Superior temporal gyrus (tissue), 1 donor: ENCODE data around the gene KCP.

ENCODE experiments used
- DNase-seq: peaks from one replicate; pipeline ENCODE4 v3.0.0-alpha.2; 2016; ENCODE audit errors: extremely low spot score

KCP gene

DNA sequence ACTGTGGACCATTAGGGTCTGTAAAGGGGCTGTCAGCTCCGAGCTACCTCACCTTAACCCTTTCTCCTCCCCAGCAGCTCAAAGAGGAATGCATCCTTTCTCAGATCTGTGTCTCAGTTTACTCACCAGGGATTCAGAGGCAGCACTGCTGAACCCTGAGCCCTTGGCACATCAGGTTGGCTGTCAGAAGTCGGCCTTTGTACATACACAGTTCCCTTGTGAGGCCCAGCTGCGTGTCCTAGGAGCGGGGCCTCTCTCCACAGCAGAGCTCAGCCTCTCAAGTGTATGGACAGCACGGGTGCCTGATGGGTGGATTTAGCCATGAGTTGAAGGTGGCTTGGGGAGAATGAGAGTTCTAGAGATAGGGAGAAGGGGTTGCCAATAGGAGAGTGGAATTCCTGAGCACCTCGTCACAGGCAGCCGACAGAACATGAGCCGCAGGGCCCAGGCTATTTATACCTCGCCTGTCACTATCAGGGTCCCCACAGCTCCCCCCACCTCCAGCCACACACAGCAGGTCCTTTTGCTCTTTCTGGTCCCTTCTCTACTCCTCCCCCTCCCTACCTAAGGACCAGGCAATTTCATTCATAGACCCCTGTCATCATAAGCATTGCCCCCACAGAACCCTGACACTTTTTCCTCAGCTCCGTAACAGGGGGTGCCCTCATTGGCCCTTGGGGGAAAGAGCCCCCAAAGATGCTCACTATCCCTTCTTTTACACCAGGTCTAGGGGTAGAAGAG is 82.4 kb downstream of the KCP start:
- no peak for DNase-seq

DNA sequence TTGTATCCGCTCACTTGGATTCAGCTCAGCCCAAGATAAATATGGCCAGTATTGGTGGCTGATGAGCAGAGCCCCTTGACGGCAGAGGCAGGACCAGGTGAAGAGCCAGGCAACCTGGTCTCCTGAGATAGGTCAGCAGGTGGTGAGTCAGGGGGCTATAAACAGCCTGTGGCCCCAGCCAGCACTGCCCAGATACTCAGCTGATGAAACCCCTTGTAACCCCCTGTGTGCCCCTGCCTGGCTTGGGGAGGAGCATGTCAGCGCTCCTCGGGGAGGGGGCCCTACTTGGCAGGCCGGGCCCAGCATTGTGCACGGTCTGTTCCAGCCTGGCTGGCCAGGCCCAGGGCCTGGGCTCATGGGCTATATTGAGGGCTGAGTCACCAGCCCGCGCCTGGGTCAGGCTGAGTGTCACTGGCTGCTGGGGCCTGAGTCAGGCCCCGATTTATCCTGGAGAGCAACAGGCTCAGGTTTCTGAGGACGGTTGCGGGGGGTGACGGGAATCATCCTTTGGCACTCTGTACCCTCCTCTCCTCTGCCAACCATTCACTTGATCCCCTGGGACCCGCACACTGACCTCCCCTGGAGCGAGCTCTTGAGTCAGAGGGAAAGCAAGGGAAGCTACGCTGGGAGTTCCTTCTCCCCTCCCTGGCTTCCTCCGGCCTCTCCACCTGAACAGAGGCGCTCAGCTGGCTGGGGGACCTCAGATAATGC is 83.1 kb downstream of the KCP start:
- DNase-seq = no peak

DNA sequence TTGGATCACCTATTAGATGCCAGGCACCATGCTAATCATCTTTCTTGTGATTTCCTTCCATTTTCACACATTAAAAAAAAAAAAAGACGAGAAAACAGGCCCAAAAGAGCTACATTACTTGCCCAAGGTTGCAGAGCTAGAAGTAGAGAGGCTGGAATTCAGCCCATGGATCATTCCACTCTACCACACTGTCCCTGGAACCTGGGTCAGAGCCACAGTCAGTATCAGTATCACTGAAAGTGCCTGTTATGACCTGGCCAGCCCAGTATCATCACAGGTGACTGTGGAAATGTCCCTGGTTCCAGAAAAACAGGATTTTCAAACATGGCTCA is 83.6 kb downstream of the KCP start:
- no peak for DNase-seq
